Heart left ventricle (tissue), 16 donors: ENCODE results near the gene PDGFRB. TPM values are rescaled to one million over a fixed set of nuclear protein-coding genes. Genes with fewer than 3 reads are reported as not detected.

Experiments used
- ATAC-seq, 4 donors: fragments of 200-7000 bp; cut with Tn5 transposase; one replicate each; pipeline ENCODE4 v1.9.1; 2020 to 2022; ENCODE audit warnings: moderate library complexity in 4 of 4, mild to moderate bottlenecking in 3 of 4, moderate number of reproducible peaks in 1 of 4
- DNase-seq, 5 donors: peaks; one replicate each; pipeline ENCODE4 v3.0.0-alpha.2; 2020
- H3K27ac ChIP-seq, 12 donors: fragments of 200-600 bp; sonication (generic) in 4 of 12; one replicate each; pipeline versions ENCODE4 v1.5.0 to v1.8.0; 2016 to 2022; ENCODE audit warnings: mild to moderate bottlenecking in 2 of 12
- H3K27me3 ChIP-seq, 9 donors: fragments of 200-600 bp; sonication (generic) in 2 of 9; one replicate each; pipeline versions ENCODE4 v1.5.1 to v1.8.0; 2016 to 2022; ENCODE audit warnings: mild to moderate bottlenecking in 3 of 9
- H3K36me3 ChIP-seq, 9 donors: fragments of 200-600 bp; sonication (generic) in 2 of 9; one replicate each; pipeline versions ENCODE4 v1.5.0 to v1.8.0; 2018 to 2022; ENCODE audit warnings: mild to moderate bottlenecking in 2 of 9
- H3K4me1 ChIP-seq, 12 donors: fragments of 200-600 bp; sonication (generic) in 4 of 12; one replicate each; pipeline versions ENCODE4 v1.5.0 to v1.8.0; 2016 to 2022; ENCODE audit warnings: mild to moderate bottlenecking in 3 of 12
- H3K4me3 ChIP-seq, 12 donors: fragments of 200-600 bp; sonication (generic) in 4 of 12; one replicate each; pipeline versions ENCODE4 v1.5.0 to v1.8.0; 2017 to 2022; ENCODE audit warnings: mild to moderate bottlenecking in 9 of 12, moderate library complexity in 4 of 12
- H3K9me3 ChIP-seq, 12 donors: fragments of 200-600 bp; sonication (generic) in 4 of 12; one replicate each; pipeline versions ENCODE4 v1.5.0 to v1.8.0; 2016 to 2022; ENCODE audit warnings: mild to moderate bottlenecking in 1 of 12
- CTCF ChIP-seq, 12 donors: fragments of 200-600 bp; sonication (generic) in 4 of 12; IDR thresholded peaks; one replicate each; pipeline versions ENCODE4 v1.5.0 to v1.8.0; 2018 to 2022; ENCODE audit warnings: antibody characterized with exemption in 12 of 12, mild to moderate bottlenecking in 5 of 12
- POLR2A ChIP-seq, 2 donors: fragments of 450-650 bp; IDR thresholded peaks; one replicate each; pipeline ENCODE4 v1.6.1; 2017; ENCODE audit warnings: antibody characterized with exemption in 2 of 2, mild to moderate bottlenecking in 2 of 2, moderate library complexity in 2 of 2
- WGBS, 4 donors: extraction: QIAGEN DNeasy Blood & Tissue Kit in 2 of 4; methylation state at CpG; one replicate each; pipeline versions ENCODE4 v1.1.5 to v1.1.7; 2013 to 2018; 5-methylcytosine and 5-hydroxymethylcytosine counted together
- intact Hi-C, 10 donors: fragments of 100-400 bp; cut with DNase I; formaldehyde crosslinking; loops; one replicate each; pipeline versions ENCODE4 v1.11.1 to v1.14.2; 2022
- polyA plus RNA-seq, 2 donors: library from polyadenylated mRNA; stranded (reverse); fragments of 200-250 nt; gene quantifications; one replicate each; pipeline ENCODE4 v1.2.3, GENCODE V29; 2013
- total RNA-seq, 9 donors: library from RNA; depleted of rRNA in 2 of 9; stranded (reverse); fragments of >200 nt in 2 of 9; fragmentation: NEBNext Ultra II Directional in 3 of 9; extraction: Animal tissue kit (Norgen Biotek cat#: 25700) in 3 of 9; gene quantifications; one replicate each; pipeline versions ENCODE4 v1.1.0 to v1.2.4, GENCODE V29; 2016 to 2023
- donor health status: ischemic (EF 13 %, LVEDD 7.1; RV severe dilation, severe dysfunction).
- donor health status: healthy with polysubstance abuse.
- donor health status: DM: no; HTN: yes; CAD: no.
- donor health status: DM: no; HTN: no; CAD: no.
- donor health status: ischemic (EF 25% LVEDD 6.9; RV normal size, moderate dysfunction).
- donor health status: ischemic (EF 25% LVEDD 5.7; RV mildly dilated, moderate dysfunction).
- donor health status: healthy.
- donor health status: DM: yes; HTN: yes; CAD: no.
- donor health status: ischemic (EF 35%, LVEDD 5.7; RV mildly dilated, moderate dysfunction).
- donor health status: nonischemic (EF 11% LVEDD 7.7; RV severe dilation, severe dysfunction).
- donor health status: DM: yes; HTN: yes; CAD: no.
- donor health status: PGD.
- donor health status: ischemic (EF 29% LVEDD 5.4; RV normal size, mild dysfunction).
- donor health status: nonischemic (EF 23%, LVEDD 6.1; RV moderate dilation, normal function).

Gene PDGFRB
- total and polyA plus RNA-seq, 11 donors = 27.6 to 112 (median 45.6) TPM

- ATAC-seq = peak; percentile 60 to 89 (median 84)
Observed at GRCh38 chr5:150081541-150082283, 73.9 kb downstream of the PDGFRB start.

GRCh38 chr5:150080696-150081435, 74.8 kb downstream of the PDGFRB start:
- DNase-seq = peak in 1 of 5 donors; percentile 7
- no peak for ATAC-seq
- Histone ChIP-seq H3K27ac (peak overlapping the region in 2 of 12 donors; percentile 34 to 90), H3K36me3 (peaks cover 0 to 50% (median 0%) of the 10 kb centered on the region in 9 donors), H3K4me3 (peak overlapping the region in 1 of 12 donors; percentile 22), H3K4me1 (peaks cover 0 to 29% (median 0%) of the 10 kb centered on the region in 12 donors), H3K27me3 (no peaks in the 10 kb centered on the region), H3K9me3 (no peaks in the 10 kb centered on the region)
- 86 to 91% (median 90%) methylated on average over 13 to 15 of the region's 15 CpGs for WGBS, 4 donors
- intact Hi-C loops = no loop called here
- no peak for TF ChIP-seq POLR2A (IDR thresholded peaks at IDR 0.05)

More at GRCh38 chr5:150081541-150082283, 73.9 kb downstream of the PDGFRB start:
- intact Hi-C loops = no loop called here
- 31 to 42% (median 38%) methylated on average over 12 to 15 of the region's 15 CpGs for WGBS, 4 donors
- DNase-seq = peak; percentile 67 to 85 (median 73)
- Histone ChIP-seq H3K9me3 (no peaks in the 10 kb centered on the region), H3K4me3 (peak overlapping the region in 3 of 12 donors; percentile 15 to 65 (median 30)), H3K36me3 (peaks cover 0 to 43% (median 0%) of the 10 kb centered on the region in 9 donors), H3K27ac (peak overlapping the region in 4 of 12 donors; percentile 34 to 90 (median 48)), H3K4me1 (peaks cover 0 to 30% (median 0%) of the 10 kb centered on the region in 12 donors), H3K27me3 (peaks cover 0 to 3% (median 0%) of the 10 kb centered on the region in 9 donors)
- no peak for TF ChIP-seq CTCF (IDR thresholded peaks at IDR 0.05)
- TF ChIP-seq POLR2A (IDR thresholded peaks at IDR 0.05) = no peak

- Histone ChIP-seq H3K36me3 (peaks cover 0 to 59% (median 0%) of the 10 kb centered on the region in 9 donors), H3K4me1 (peaks cover 0 to 29% (median 0%) of the 10 kb centered on the region in 12 donors), H3K9me3 (no peaks in the 10 kb centered on the region), H3K27ac (no peak overlapping the region), H3K27me3 (no peaks in the 10 kb centered on the region), H3K4me3 (no peak overlapping the region)
- intact Hi-C loops = no loop called here
- DNase-seq (peak in 1 of 5 donors; percentile 16), ATAC-seq (no peak)
- no peak for TF ChIP-seq POLR2A (IDR thresholded peaks at IDR 0.05)
- no peak for TF ChIP-seq CTCF (IDR thresholded peaks at IDR 0.05)
- 95 to 97% (median 95%) methylated on average over 18 to 19 of the region's 19 CpGs for WGBS, 4 donors
Observed at GRCh38 chr5:150079909-150080461, 75.7 kb downstream of the PDGFRB start.

- H3K27me3 ChIP-seq = no peaks in the 10 kb centered on the region
- 94 to 97% (median 96%) methylated on average over 7 of the region's 7 CpGs for WGBS, 4 donors
- no peak overlapping the region for H3K4me3 ChIP-seq
- TF ChIP-seq POLR2A (IDR thresholded peaks at IDR 0.05) (no peak), CTCF (IDR thresholded peaks at IDR 0.05) (no peak)
- peaks cover 0 to 65% (median 0%) of the 10 kb centered on the region in 9 donors for H3K36me3 ChIP-seq
- no peaks in the 10 kb centered on the region for H3K9me3 ChIP-seq
- peaks cover 0 to 29% (median 0%) of the 10 kb centered on the region in 12 donors for H3K4me1 ChIP-seq
- no peak for ATAC-seq
- intact Hi-C loops = no loop called here
- H3K27ac ChIP-seq = no peak overlapping the region
- DNase-seq = peak in 1 of 5 donors; percentile 13
Observed at GRCh38 chr5:150078802-150079689, 76.6 kb downstream of the PDGFRB start.
